MCF 10A (cell line): ENCODE results near the gene TAF7L. TPM values are rescaled to one million over a fixed set of nuclear protein-coding genes. Genes with fewer than 3 reads are reported as not detected.

Experiments
- BruUV-seq: library from RNA; stranded (reverse); fragments of 400-500 nt; replicated peaks from 2 replicates; lab custom pipeline; 2021; lab: Mats Ljungman, UMichigan
- CTCF ChIA-PET: fragments of 300-600 bp; sonication (Branson Sonifier 250); formaldehyde crosslinking; extraction: SDS; loops from one replicate; lab custom pipeline; 2021; ENCODE audit warnings: antibody characterized with exemption, inconsistent platforms; lab: Yijun Ruan, JAX
- POLR2A ChIA-PET: fragments of 300-600, 350-650 bp; sonication (Branson Sonifier 250); formaldehyde crosslinking; extraction: SDS; loops from one replicate; lab custom pipeline; 2020; ENCODE audit warnings: antibody characterized with exemption, inconsistent platforms; lab: Yijun Ruan, JAX
- DNase-seq: peaks from one replicate; pipeline ENCODE4 v3.0.0-alpha.2; 2018; ENCODE audit not compliant: unreplicated experiment
- H3K27ac Mint-ChIP-seq: one replicate; pipeline ENCODE4 v1.8.0; 2022; ENCODE audit warnings: mild to moderate bottlenecking, low read depth, mixed read lengths; ENCODE audit not compliant: unreplicated experiment
- H3K27me3 Mint-ChIP-seq: one replicate; pipeline ENCODE4 v1.8.0; 2022; ENCODE audit warnings: mixed read lengths; ENCODE audit not compliant: insufficient read depth, unreplicated experiment
- H3K36me3 Mint-ChIP-seq: one replicate; pipeline ENCODE4 v1.8.0; 2022; ENCODE audit warnings: mild to moderate bottlenecking, moderate library complexity, mixed read lengths; ENCODE audit not compliant: insufficient read depth, unreplicated experiment
- H3K4me1 Mint-ChIP-seq: one replicate; pipeline ENCODE4 v1.8.0; 2022; ENCODE audit warnings: mixed read lengths; ENCODE audit not compliant: insufficient read depth, unreplicated experiment
- H3K4me3 Mint-ChIP-seq: one replicate; pipeline ENCODE4 v1.8.0; 2022; ENCODE audit warnings: mild to moderate bottlenecking, moderate library complexity, mixed read lengths; ENCODE audit not compliant: unreplicated experiment
- H3K9me3 Mint-ChIP-seq: one replicate; pipeline ENCODE4 v1.8.0; 2022; ENCODE audit warnings: mixed read lengths; ENCODE audit not compliant: unreplicated experiment
- intact Hi-C: fragments of 100-400 bp; cut with micrococcal nuclease; formaldehyde crosslinking; loops from 2 replicates; pipeline ENCODE4 v1.14.1; 2022
- total RNA-seq: library from RNA; stranded (reverse); gene quantifications from 2 replicates; pipeline ENCODE4 v1.2.3, GENCODE V29; 2022
- TF ChIP-seq, protein P1 (sequence below): fragments of 200-600 bp; IDR thresholded peaks from one replicate; pipeline ENCODE4 v1.8.0; 2022; ENCODE audit warnings: antibody characterized with exemption, mild to moderate bottlenecking; ENCODE audit not compliant: unreplicated experiment

Gene TAF7L
- total RNA-seq, 1 experiment from 2014 or later = 0.21 TPM

DNA sequence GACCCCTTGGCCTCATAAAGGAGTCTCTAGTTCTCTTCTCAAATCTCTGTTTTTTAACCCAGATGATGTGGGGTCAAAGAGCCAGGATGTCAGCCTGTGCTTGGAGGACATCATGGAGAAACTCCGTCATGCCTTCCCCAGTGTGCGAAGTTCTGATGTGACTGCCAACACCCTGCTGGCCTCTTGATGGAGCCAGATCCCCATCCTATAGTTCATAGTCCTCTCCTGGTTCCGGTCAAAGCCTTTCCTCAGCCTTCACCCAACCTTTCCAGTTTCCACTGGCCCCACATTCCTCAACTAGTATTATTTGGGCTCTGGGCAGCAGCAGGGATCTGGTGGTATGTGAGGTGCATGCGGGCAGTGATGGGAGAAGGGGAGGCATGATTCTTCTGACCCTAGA is 30.7 kb downstream of the TAF7L start:
- Mint-ChIP-seq H3K27me3 (peaks cover 71% of the 10 kb centered on the region), H3K4me3 (no peak overlapping the region), H3K9me3 (no peaks in the 10 kb centered on the region), H3K36me3 (no peaks in the 10 kb centered on the region), H3K4me1 (no peaks in the 10 kb centered on the region), H3K27ac (no peak overlapping the region)
- DNase-seq = peak; percentile 16
- TF ChIP-seq, protein P1, sequence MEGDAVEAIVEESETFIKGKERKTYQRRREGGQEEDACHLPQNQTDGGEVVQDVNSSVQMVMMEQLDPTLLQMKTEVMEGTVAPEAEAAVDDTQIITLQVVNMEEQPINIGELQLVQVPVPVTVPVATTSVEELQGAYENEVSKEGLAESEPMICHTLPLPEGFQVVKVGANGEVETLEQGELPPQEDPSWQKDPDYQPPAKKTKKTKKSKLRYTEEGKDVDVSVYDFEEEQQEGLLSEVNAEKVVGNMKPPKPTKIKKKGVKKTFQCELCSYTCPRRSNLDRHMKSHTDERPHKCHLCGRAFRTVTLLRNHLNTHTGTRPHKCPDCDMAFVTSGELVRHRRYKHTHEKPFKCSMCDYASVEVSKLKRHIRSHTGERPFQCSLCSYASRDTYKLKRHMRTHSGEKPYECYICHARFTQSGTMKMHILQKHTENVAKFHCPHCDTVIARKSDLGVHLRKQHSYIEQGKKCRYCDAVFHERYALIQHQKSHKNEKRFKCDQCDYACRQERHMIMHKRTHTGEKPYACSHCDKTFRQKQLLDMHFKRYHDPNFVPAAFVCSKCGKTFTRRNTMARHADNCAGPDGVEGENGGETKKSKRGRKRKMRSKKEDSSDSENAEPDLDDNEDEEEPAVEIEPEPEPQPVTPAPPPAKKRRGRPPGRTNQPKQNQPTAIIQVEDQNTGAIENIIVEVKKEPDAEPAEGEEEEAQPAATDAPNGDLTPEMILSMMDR = no peak
- CTCF ChIA-PET = interaction anchor here (0.6 kb wide), 1 partner anchor 34 kb away, joined by 5 read pairs; no protein-coding TSS in a partner anchor
- no TSS peak for BruUV-seq
- POLR2A ChIA-PET = no interaction called here
- intact Hi-C loops = no loop called here

DNA sequence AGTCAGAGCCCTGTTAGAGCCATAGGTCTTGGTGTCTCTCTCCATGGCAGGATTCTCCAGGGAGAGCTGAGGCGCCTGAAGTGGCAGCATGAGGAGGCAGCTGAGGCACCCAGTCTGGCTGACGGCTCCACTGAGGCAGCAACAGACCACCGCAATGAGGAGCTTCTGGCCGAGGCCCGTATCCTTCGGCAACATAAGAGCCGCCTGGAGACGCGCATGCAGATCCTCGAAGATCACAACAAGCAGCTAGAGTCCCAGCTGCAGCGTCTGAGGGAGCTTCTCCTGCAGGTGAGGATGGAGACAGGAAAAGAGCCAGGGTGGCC is 32.9 kb downstream of the TAF7L start:
- Mint-ChIP-seq H3K9me3 (no peaks in the 10 kb centered on the region), H3K4me3 (no peak overlapping the region), H3K27me3 (peaks cover 60% of the 10 kb centered on the region), H3K36me3 (no peaks in the 10 kb centered on the region), H3K27ac (no peak overlapping the region), H3K4me1 (no peaks in the 10 kb centered on the region)
- CTCF ChIA-PET = no interaction called here
- TF ChIP-seq, protein P1 = no peak
- no TSS peak for BruUV-seq
- intact Hi-C loops = no loop called here
- DNase-seq = no peak
- POLR2A ChIA-PET = no interaction called here

DNA sequence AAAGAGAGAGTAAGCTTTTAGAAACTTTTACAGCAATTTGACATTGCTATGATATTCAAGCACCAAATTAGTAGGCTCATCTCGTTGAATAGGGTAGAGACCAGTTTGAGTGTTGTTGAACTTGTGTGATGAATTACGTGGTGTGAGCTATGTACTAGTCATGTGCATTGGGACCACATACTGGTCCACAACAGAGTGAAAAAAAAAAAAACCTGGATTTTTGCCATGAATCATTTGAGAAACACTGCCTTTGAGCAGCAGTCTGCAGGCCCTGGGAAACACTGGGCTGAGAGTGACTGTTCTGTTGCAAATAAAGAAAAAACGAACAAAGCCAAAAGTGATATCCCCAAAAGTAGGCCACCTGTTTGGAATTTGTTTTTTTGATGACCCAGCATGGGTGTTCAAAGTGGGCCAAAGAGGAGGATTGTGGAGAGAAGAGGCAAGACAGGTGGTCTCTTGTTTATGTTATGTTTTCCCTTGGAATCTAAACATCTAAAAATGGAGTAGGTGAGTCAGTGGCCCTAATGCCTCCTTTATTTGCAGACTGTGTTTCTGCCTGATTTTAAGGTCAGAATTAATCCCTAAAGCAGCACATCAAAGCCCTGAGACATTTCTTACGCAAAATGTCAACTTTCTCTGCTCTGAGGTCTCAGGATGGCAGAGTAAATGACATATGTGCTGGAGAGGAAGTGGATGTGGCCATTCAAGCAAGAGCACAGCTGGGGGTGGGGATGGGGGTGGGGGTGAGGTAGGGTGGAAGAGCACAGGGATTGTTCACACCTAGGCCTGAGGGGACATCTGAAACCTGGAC is 33.5 kb downstream of the TAF7L start:
- no peaks in the 10 kb centered on the region for H3K4me1 Mint-ChIP-seq
- intact Hi-C loops = no loop called here
- no peak overlapping the region for H3K27ac Mint-ChIP-seq
- peaks cover 55% of the 10 kb centered on the region for H3K27me3 Mint-ChIP-seq
- POLR2A ChIA-PET = no interaction called here
- BruUV-seq = no TSS peak
- no peaks in the 10 kb centered on the region for H3K36me3 Mint-ChIP-seq
- H3K9me3 Mint-ChIP-seq = no peaks in the 10 kb centered on the region
- DNase-seq = no peak
- H3K4me3 Mint-ChIP-seq = no peak overlapping the region
- CTCF ChIA-PET = interaction anchor here (0.7 kb wide), 1 partner anchor 13 kb away, joined by 4 read pairs; no protein-coding TSS in a partner anchor
- TF ChIP-seq, protein P1 = no peak

DNA sequence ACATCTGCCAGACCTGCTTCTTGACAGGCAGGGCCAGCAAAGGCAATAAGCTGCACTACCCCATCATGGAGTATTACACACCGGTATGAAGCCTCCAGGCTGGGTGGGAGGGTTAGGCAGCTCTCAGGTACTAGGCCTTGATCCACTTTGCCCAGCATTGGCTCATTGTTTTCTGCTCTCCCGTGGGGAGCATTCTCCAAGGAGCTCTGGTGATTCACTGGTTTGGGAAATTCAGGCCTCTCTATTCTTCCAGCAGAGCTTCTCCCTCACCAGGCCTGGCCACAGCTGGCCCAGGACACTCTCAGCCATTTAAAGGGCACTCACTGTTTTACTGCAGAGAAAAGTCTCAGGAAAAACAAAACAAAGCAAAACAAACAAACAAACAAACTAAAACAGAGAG is 38.5 kb downstream of the TAF7L start:
- TF ChIP-seq, protein P1 = no peak
- H3K27ac Mint-ChIP-seq = no peak overlapping the region
- DNase-seq = no peak
- H3K36me3 Mint-ChIP-seq = no peaks in the 10 kb centered on the region
- peaks cover 46% of the 10 kb centered on the region for H3K27me3 Mint-ChIP-seq
- intact Hi-C loops = no loop called here
- BruUV-seq = no TSS peak
- ChIA-PET POLR2A (interaction anchor here (0.6 kb wide), 1 partner anchor 23 kb away, joined by 4 read pairs; no protein-coding TSS in a partner anchor), CTCF (no interaction called here)
- no peaks in the 10 kb centered on the region for H3K4me1 Mint-ChIP-seq
- H3K4me3 Mint-ChIP-seq = no peak overlapping the region
- H3K9me3 Mint-ChIP-seq = no peaks in the 10 kb centered on the region
